Heart right ventricle (tissue), 16 donors: ENCODE results near the gene SLC37A4. TPM values are rescaled to one million over a fixed set of nuclear protein-coding genes. Genes with fewer than 3 reads are reported as not detected.

ENCODE experiments used
- ATAC-seq, 8 donors: fragments of 200-7000 bp; cut with Tn5 transposase; one replicate each; pipeline ENCODE4 v1.9.1; 2020; ENCODE audit warnings: mild to moderate bottlenecking in 8 of 8, moderate library complexity in 8 of 8, moderate number of reproducible peaks in 1 of 8
- DNase-seq, 2 donors: peaks; one replicate each; pipeline ENCODE4 v3.0.0-alpha.2; 2020
- H3K27ac ChIP-seq, 10 donors: fragments of 200-600 bp; sonication (generic) in 2 of 10; one replicate each; pipeline versions ENCODE4 v1.5.0 to v1.8.0; 2020 to 2022; ENCODE audit warnings: mild to moderate bottlenecking in 3 of 10
- H3K27me3 ChIP-seq, 7 donors: fragments of 200-600 bp; one replicate each; pipeline ENCODE4 v1.8.0; 2021 to 2022; ENCODE audit warnings: mild to moderate bottlenecking in 2 of 7
- H3K36me3 ChIP-seq, 9 donors: fragments of 200-600 bp; sonication (generic) in 1 of 9; one replicate each; pipeline versions ENCODE4 v1.5.0 to v1.8.0; 2020 to 2022; ENCODE audit warnings: mild to moderate bottlenecking in 2 of 9
- H3K4me1 ChIP-seq, 9 donors: fragments of 200-600 bp; sonication (generic) in 1 of 9; one replicate each; pipeline versions ENCODE4 v1.5.0 to v1.8.0; 2020 to 2022; ENCODE audit warnings: mild to moderate bottlenecking in 4 of 9
- H3K4me3 ChIP-seq, 10 donors: fragments of 200-600 bp; sonication (generic) in 2 of 10; one replicate each; pipeline versions ENCODE4 v1.5.0 to v1.8.0; 2020 to 2022; ENCODE audit warnings: mild to moderate bottlenecking in 7 of 10, moderate library complexity in 2 of 10
- H3K9me3 ChIP-seq, 11 donors: fragments of 200-600 bp in 10 of 11; sonication (generic) in 2 of 11; one replicate each; pipeline versions ENCODE4 v1.5.0 to v1.8.0; 2013 to 2022; ENCODE audit warnings: mild to moderate bottlenecking in 2 of 11, control low read depth in 1 of 11, moderate library complexity in 1 of 11
- WGBS, 2 donors: extraction: QIAGEN DNeasy Blood & Tissue Kit; methylation state at CpG; one replicate each; pipeline ENCODE4 v1.1.7; 2013; ENCODE audit warnings: inconsistent platforms in 1 of 2; 5-methylcytosine and 5-hydroxymethylcytosine counted together
- intact Hi-C, 10 donors: fragments of 100-400 bp; cut with DNase I; formaldehyde crosslinking; loops; one replicate each; pipeline versions ENCODE4 v1.11.1 to v1.14.2; 2022
- polyA plus RNA-seq, 2 donors: library from polyadenylated mRNA; stranded (reverse); fragments of 200-250 nt; gene quantifications; one replicate each; pipeline ENCODE4 v1.2.3, GENCODE V29; 2013
- total RNA-seq, 10 donors: library from RNA; stranded (reverse); fragmentation: NEBNext Ultra II Directional in 3 of 10; extraction: Animal tissue kit (Norgen Biotek cat#: 25700) in 3 of 10; gene quantifications; one replicate each; pipeline versions ENCODE4 v1.2.1 to v1.2.4, GENCODE V29; 2021 to 2023
- TF ChIP-seq, protein P1 (sequence below), 9 donors: fragments of 200-600 bp; sonication (generic) in 2 of 9; IDR thresholded peaks; one replicate each; pipeline versions ENCODE4 v1.5.0 to v1.8.0; 2021 to 2022; ENCODE audit warnings: antibody characterized with exemption in 9 of 9, mild to moderate bottlenecking in 5 of 9, moderate library complexity in 1 of 9
- donor health status: Arrhythmogenic right ventricular cardiomyopathy.
- donor health status: ischemic (EF 13 %, LVEDD 7.1; RV severe dilation, severe dysfunction).
- donor health status: healthy with polysubstance abuse.
- donor health status: DM: no; HTN: yes; CAD: no.
- donor health status: DM: no; HTN: no; CAD: no.
- donor health status: ischemic (EF 25% LVEDD 6.9; RV normal size, moderate dysfunction).
- donor health status: ischemic (EF 25% LVEDD 5.7; RV mildly dilated, moderate dysfunction).
- donor health status: healthy.
- donor health status: DM: yes; HTN: yes; CAD: no.
- donor health status: Ischemic cardiomyopathy.
- donor health status: ischemic (EF 35%, LVEDD 5.7; RV mildly dilated, moderate dysfunction).
- donor health status: nonischemic (EF 11% LVEDD 7.7; RV severe dilation, severe dysfunction).
- donor health status: DM: yes; HTN: yes; CAD: no.
- donor health status: PGD.
- donor health status: ischemic (EF 29% LVEDD 5.4; RV normal size, mild dysfunction).
- donor health status: nonischemic (EF 23%, LVEDD 6.1; RV moderate dilation, normal function).

Gene SLC37A4
- total and polyA plus RNA-seq, 12 donors, result 3.8 to 12.0 (median 6.9) TPM

GRCh38 chr11:119025978-119026766 lies 4.5 kb downstream of the SLC37A4 start:
- Histone ChIP-seq H3K36me3 (peaks cover 0 to 68% (median 25%) of the 10 kb centered on the region in 9 donors), H3K27me3 (no peaks in the 10 kb centered on the region), H3K4me3 (no peak overlapping the region), H3K4me1 (peaks cover 13 to 53% (median 41%) of the 10 kb centered on the region in 9 donors), H3K9me3 (no peaks in the 10 kb centered on the region), H3K27ac (peak overlapping the region in 2 of 10 donors; percentile 57 to 87)
- 86 to 87% methylated on average over 16 of the region's 16 CpGs for WGBS, 2 donors
- TF ChIP-seq, protein P1, sequence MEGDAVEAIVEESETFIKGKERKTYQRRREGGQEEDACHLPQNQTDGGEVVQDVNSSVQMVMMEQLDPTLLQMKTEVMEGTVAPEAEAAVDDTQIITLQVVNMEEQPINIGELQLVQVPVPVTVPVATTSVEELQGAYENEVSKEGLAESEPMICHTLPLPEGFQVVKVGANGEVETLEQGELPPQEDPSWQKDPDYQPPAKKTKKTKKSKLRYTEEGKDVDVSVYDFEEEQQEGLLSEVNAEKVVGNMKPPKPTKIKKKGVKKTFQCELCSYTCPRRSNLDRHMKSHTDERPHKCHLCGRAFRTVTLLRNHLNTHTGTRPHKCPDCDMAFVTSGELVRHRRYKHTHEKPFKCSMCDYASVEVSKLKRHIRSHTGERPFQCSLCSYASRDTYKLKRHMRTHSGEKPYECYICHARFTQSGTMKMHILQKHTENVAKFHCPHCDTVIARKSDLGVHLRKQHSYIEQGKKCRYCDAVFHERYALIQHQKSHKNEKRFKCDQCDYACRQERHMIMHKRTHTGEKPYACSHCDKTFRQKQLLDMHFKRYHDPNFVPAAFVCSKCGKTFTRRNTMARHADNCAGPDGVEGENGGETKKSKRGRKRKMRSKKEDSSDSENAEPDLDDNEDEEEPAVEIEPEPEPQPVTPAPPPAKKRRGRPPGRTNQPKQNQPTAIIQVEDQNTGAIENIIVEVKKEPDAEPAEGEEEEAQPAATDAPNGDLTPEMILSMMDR (IDR thresholded peaks at IDR 0.05), result no peak
- intact Hi-C loops, result no loop called here
- ATAC-seq, result no peak
- DNase-seq, result no peak

DNA sequence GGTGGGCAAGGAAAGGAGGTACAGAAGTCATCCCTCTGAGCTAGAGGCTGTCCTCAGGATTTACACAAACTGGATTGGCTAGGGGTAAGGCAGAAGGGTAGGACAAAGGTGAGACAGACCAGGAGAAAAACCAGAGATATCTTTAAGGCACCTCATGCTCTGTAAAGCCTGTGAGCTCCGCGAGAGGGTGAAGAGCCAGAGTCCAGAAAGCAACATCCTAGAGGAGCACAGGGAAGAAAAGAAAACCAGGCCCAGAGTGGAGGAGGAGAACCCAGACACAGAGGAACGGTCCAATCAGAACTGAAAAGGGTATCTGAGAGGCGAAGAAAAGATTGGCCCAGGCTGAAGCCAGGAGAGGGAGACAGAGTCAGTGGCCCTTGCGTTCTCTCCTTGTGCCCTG lies 5.1 kb downstream of the SLC37A4 start:
- no peaks in the 10 kb centered on the region for H3K9me3 ChIP-seq
- intact Hi-C loops, result no loop called here

GRCh38 chr11:119025099-119025473 lies 5.6 kb downstream of the SLC37A4 start:
- intact Hi-C loops, result no loop called here
- peaks cover 0 to 79% (median 25%) of the 10 kb centered on the region in 9 donors for H3K36me3 ChIP-seq
- no peaks in the 10 kb centered on the region for H3K9me3 ChIP-seq
- H3K27ac ChIP-seq, result peak overlapping the region in 9 of 10 donors; percentile 27 to 87 (median 57)
- no peaks in the 10 kb centered on the region for H3K27me3 ChIP-seq
- peak overlapping the region in 2 of 10 donors; percentile 12 to 15 for H3K4me3 ChIP-seq
- peaks cover 12 to 58% (median 45%) of the 10 kb centered on the region in 9 donors for H3K4me1 ChIP-seq
- TF ChIP-seq, protein P1 (IDR thresholded peaks at IDR 0.05), result no peak
- no peak for ATAC-seq
- no peak for DNase-seq
- 73 to 80% methylated on average over 5 of the region's 5 CpGs for WGBS, 2 donors

More for the DNA sequence above, 5.1 kb downstream of the SLC37A4 start:
- no peak overlapping the region for H3K4me3 ChIP-seq
- H3K27me3 ChIP-seq, result no peaks in the 10 kb centered on the region
- TF ChIP-seq, protein P1 (IDR thresholded peaks at IDR 0.05), result no peak
- no peak for ATAC-seq
- 88 to 91% methylated on average over 5 of the region's 5 CpGs for WGBS, 2 donors
- no peak for DNase-seq
- peaks cover 0 to 74% (median 25%) of the 10 kb centered on the region in 9 donors for H3K36me3 ChIP-seq
- H3K4me1 ChIP-seq, result peaks cover 13 to 56% (median 43%) of the 10 kb centered on the region in 9 donors
- peak overlapping the region in 4 of 10 donors; percentile 57 to 87 (median 66) for H3K27ac ChIP-seq

DNA sequence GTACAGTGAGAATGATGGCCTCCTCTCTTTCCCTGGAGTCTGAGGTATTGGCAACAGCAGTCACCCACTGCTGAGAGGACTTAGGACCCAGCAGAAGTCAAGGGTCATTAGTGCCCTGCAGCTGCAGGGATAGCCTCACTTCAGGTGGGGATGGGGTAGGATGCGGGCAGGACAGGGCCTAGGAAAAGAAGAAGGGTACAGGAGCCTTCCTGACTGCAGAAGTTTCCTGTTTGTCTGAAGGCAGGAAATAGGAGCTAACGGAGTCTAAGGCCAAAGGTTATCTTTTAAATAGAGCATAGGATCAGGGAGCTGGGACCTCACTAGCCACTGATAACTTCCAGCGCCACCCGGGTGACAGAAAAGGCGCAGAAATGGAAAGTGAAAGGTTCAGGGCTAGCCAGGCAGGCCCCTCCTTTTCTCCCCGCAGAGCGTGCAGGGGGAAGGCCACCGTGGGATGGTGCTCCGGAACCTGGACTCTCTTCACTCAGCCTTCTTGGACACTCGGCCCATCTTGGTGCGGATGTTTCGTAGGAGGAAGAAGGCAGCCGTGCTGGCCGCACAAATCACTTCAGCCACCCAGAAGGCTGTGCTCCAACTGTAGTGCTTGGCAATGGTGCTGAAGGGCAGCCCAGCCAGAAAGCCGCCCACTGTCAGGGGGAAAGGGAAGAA lies 6.1 kb downstream of the SLC37A4 start:
- H3K27me3 ChIP-seq, result no peaks in the 10 kb centered on the region
- intact Hi-C loops, result no loop called here
- no peaks in the 10 kb centered on the region for H3K9me3 ChIP-seq
- WGBS, 2 donors, result 53 to 57% methylated on average over 15 of the region's 15 CpGs
- H3K4me3 ChIP-seq, result peak overlapping the region in 3 of 10 donors; percentile 5 to 15 (median 12)
- peaks cover 0 to 81% (median 25%) of the 10 kb centered on the region in 9 donors for H3K36me3 ChIP-seq
- ATAC-seq, result peak in 6 of 8 donors; percentile 13 to 42 (median 26)
- H3K27ac ChIP-seq, result peak overlapping the region in 9 of 10 donors; percentile 27 to 87 (median 57)
- peaks cover 9 to 58% (median 45%) of the 10 kb centered on the region in 9 donors for H3K4me1 ChIP-seq
- DNase-seq, result peak in 1 of 2 donors; percentile 32
- TF ChIP-seq, protein P1 (IDR thresholded peaks at IDR 0.05), result no peak
